ENCODE results near the gene TRIM25.
A peak's percentile ranks its signal among the peaks of the same experiment; 100 is the strongest.

The TRIM25 gene

GRCh38 chr17:56893503-56893902 is 20.3 kb downstream of the TRIM25 start:
- DNase-seq: no peak

- DNase-seq: no peak
Measured at GRCh38 chr17:56892333-56892732, 21.5 kb downstream of the TRIM25 start.

GRCh38 chr17:56891751-56892150 is 22.1 kb downstream of the TRIM25 start:
- peak; percentile 36 for DNase-seq

GRCh38 chr17:56890906-56891674 is 22.8 kb downstream of the TRIM25 start:
- DNase-seq: no peak

GRCh38 chr17:56890390-56890789 is 23.5 kb downstream of the TRIM25 start:
- no peak for DNase-seq

- no peak for DNase-seq
Measured at GRCh38 chr17:56887552-56888467, 26.0 kb downstream of the TRIM25 start.

GRCh38 chr17:56887105-56887504 is 26.7 kb downstream of the TRIM25 start:
- DNase-seq: no peak

GRCh38 chr17:56886288-56886731 is 27.5 kb downstream of the TRIM25 start:
- no peak for DNase-seq

- no peak for DNase-seq
Measured at GRCh38 chr17:56885312-56885657, 28.6 kb downstream of the TRIM25 start.

GRCh38 chr17:56884483-56885311 is 29.2 kb downstream of the TRIM25 start:
- DNase-seq: no peak

- no peak for DNase-seq
Measured at GRCh38 chr17:56883616-56884015, 30.2 kb downstream of the TRIM25 start.

GRCh38 chr17:56881685-56882295 is 32.1 kb downstream of the TRIM25 start:
- no peak for DNase-seq

- no peak for DNase-seq
Measured at GRCh38 chr17:56880571-56880970, 33.3 kb downstream of the TRIM25 start.

- DNase-seq: no peak
Measured at GRCh38 chr17:56880133-56880532, 33.7 kb downstream of the TRIM25 start.

GRCh38 chr17:56879280-56879679 is 34.6 kb downstream of the TRIM25 start:
- no peak for DNase-seq

- no peak for DNase-seq
Measured at GRCh38 chr17:56876766-56877179, 37.1 kb downstream of the TRIM25 start.

- DNase-seq: no peak
Measured at GRCh38 chr17:56870081-56870651, 43.7 kb downstream of the TRIM25 start.

GRCh38 chr17:56868716-56869115 is 45.1 kb downstream of the TRIM25 start:
- no peak for DNase-seq

- DNase-seq: no peak
Measured at GRCh38 chr17:56867948-56868376, 45.9 kb downstream of the TRIM25 start.

- peak; percentile 44 for DNase-seq
Measured at GRCh38 chr17:56866496-56866895, 47.4 kb downstream of the TRIM25 start.

GRCh38 chr17:56866076-56866475 is 47.8 kb downstream of the TRIM25 start:
- DNase-seq: no peak

- DNase-seq: no peak
Measured at GRCh38 chr17:56863974-56864373, 49.9 kb downstream of the TRIM25 start.
